ENCODE measurements around the gene SECTM1. TPM values are rescaled to one million over a fixed set of nuclear protein-coding genes. Genes with fewer than 3 reads are reported as not detected.

The SECTM1 gene
- total and polyA plus RNA-seq, 8 donors = 0.74 to 7.4 (median 1.6) TPM

DNA sequence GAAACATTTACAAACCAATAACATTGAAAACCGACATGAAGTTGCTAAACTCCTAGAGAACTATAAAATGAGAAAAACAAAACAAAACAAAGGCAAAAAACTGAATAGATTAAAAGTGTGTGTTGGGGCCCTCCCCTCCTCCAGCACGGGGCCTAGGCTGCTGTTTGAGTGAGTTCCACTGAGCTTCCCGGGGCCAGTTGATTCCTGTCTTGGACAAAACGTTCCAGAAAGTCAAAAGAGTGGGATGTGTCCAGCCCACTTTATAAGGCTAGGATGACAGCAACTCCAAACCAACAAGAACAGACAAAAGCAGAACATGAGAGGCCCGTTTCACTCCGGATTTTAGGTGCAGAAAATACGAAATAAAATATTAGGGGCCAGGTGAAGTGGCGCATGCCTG, 48.4 kb downstream of the SECTM1 start:
- H3K4me1 ChIP-seq = peaks cover 21 to 34% (median 26%) of the 10 kb centered on the region in 3 donors
- DNase-seq = no peak
- no peak for ATAC-seq

DNA sequence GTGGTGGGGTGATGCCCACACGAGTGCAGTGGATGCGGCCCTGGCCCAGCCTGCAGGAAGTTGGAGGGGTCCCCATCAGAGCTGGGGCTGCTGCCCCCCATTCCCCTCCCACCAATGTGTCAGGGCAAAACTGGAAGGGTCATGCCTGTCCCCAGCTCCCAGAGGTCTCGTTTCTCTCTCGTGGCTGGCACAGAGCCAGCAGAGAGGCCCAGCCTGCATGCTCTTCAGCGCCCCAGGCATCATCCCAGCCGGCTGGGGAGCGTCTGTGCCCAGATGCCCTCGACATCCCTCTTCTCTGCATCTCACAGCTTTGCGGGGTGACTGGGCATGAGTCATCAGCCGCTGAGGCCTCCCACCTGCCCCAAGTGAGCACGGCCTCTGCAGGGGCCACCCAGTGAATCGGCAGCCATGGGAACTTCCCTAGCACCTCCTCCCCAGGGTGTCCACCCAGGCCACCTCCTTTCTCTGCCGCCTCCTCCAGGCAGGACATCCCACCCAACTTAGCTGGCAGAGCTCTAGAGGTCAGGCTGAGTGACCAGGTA, 50.3 kb downstream of the SECTM1 start:
- Histone ChIP-seq H3K4me1 (peaks cover 16 to 33% (median 21%) of the 10 kb centered on the region in 3 donors), H3K27ac (no peak overlapping the region), H3K36me3 (no peaks in the 10 kb centered on the region), H3K9me3 (no peaks in the 10 kb centered on the region), H3K27me3 (no peaks in the 10 kb centered on the region), H3K4me3 (no peak overlapping the region)
- no peak for TF ChIP-seq CTCF (IDR thresholded peaks at IDR 0.05)
- peak in 1 of 6 donors; percentile 74 for DNase-seq
- intact Hi-C loops (cut with DNase I) = no loop called here
- no peak for ATAC-seq
- WGBS, 2 donors = 65 to 66% methylated on average over 13 of the region's 13 CpGs
- no peak for FAIRE-seq

More for the DNA sequence above, 48.4 kb downstream of the SECTM1 start:
- no peak for FAIRE-seq
- Histone ChIP-seq H3K27ac (no peak overlapping the region), H3K27me3 (no peaks in the 10 kb centered on the region), H3K4me3 (no peak overlapping the region), H3K9me3 (no peaks in the 10 kb centered on the region), H3K36me3 (no peaks in the 10 kb centered on the region)
- intact Hi-C loops (cut with DNase I) = no loop called here
- TF ChIP-seq CTCF (IDR thresholded peaks at IDR 0.05) = no peak
- 67 to 73% methylated on average over 8 of the region's 8 CpGs for WGBS, 2 donors

DNA sequence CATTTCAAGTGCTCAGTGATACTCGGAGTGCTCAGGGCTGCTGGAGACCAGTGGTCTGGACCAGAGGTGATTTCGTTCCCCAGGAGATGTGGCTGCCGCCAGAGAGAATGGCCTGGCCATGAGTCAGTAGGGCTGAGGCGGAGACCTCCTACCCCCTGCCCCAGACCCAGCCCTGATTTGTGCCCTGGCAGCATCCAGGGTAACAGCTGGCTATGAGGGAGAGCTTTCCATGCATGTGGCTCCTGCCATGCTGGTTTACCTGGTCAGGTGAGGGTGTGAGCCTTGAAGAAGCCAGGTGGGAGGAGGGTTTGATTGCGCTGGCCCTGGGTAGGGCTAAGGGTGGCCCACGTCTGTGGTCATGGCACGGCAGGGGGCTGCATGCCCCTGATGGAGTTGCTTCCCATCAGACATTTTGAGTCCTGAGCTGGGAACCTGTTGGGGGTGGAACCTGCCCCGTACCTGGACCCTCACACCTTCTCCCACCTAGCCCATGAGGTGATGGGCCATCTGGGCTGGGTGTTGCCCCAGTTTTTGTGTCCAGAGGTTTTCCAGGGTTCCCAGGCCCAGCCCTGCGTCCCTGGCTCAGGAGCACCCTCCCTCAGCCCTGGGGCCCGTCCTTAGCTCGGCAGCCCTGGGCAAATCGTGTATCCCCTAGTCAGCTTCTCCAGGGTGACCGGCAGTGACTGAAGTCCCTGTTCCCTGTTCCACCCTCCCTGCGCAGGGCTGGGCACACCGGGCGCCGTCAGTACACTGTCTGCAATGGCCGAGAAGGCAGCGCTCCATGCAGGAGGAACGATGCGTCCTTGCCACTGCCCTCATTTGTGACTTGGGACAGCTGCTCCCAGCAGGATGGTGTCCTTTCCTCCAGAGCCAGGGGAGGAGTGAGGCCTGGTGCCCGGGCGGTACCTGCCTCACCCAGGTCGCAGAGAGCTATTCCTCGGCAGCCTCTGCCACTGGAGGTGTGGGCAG, 51.0 kb downstream of the SECTM1 start:
- TF ChIP-seq CTCF (IDR thresholded peaks at IDR 0.05) = no peak
- ATAC-seq = peak in 1 of 4 donors; percentile 17
- Histone ChIP-seq H3K4me3 (no peak overlapping the region), H3K27ac (peak overlapping the region; percentile 79 to 89 (median 82)), H3K4me1 (peaks cover 11 to 29% (median 17%) of the 10 kb centered on the region in 3 donors), H3K36me3 (no peaks in the 10 kb centered on the region), H3K9me3 (no peaks in the 10 kb centered on the region), H3K27me3 (no peaks in the 10 kb centered on the region)
- WGBS, 2 donors = 83 to 87% methylated on average over 25 of the region's 25 CpGs
- intact Hi-C loops (cut with DNase I) = no loop called here
- DNase-seq = peak in 1 of 6 donors; percentile 61
- FAIRE-seq = no peak

DNA sequence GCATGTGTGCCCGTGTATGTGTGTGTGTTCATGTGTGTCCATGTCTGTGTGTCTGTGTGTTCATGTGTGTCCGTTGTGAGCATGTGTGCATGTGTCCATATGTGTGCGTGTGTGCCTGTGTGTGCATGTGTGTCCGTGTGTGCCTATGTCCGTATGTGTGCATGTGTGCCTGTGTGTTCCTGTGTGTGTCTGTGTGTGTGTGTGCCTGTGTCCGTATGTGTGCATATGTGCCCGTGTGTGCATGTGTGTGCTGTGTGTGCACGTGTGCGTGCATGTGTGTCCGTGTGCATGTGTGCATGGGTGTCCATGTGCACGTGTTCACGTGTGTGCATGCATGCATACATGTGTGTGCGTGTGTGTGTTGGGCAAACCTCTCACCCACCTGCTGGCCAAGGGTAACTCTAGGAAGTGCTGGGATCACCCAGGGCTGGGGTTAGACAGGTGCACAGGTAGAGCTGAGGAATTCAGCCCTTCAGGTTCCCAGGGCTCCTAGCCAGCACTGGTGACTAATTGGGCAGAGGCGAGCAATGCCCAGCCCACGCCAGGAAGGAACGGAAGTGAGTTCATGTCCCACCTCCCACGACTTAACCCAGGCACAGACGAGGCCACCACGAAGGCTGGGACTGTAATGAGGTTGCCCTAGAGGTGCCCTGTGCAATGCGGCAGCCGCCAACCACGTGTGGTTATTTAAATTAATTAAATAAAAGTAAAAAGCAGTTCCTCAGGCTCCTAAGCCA, 51.9 kb downstream of the SECTM1 start:
- 44 to 47% methylated on average over 22 of the region's 22 CpGs for WGBS, 2 donors
- peak overlapping the region; percentile 79 to 89 (median 82) for H3K27ac ChIP-seq
- no peak for FAIRE-seq

More for the DNA sequence above, 51.9 kb downstream of the SECTM1 start:
- H3K4me1 ChIP-seq = peaks cover 9 to 27% (median 12%) of the 10 kb centered on the region in 3 donors
- no peaks in the 10 kb centered on the region for H3K36me3 ChIP-seq
- no peaks in the 10 kb centered on the region for H3K9me3 ChIP-seq
- H3K27me3 ChIP-seq = no peaks in the 10 kb centered on the region
- H3K4me3 ChIP-seq = no peak overlapping the region
- DNase-seq (peak; percentile 81 to 94 (median 91)), ATAC-seq (peak; percentile 86 to 93 (median 90))
- TF ChIP-seq CTCF (IDR thresholded peaks at IDR 0.05) = no peak
- intact Hi-C loops (cut with DNase I) = no loop called here

All from pancreas (tissue), 10 donors.